K562 (cell line): ENCODE results near the gene SLC16A4. TPM values are rescaled to one million over a fixed set of nuclear protein-coding genes. Genes with fewer than 3 reads are reported as not detected.

ENCODE experiments used
- ARNT ChIP-seq, 2 experiments: fragments of 450-650 bp; IDR thresholded peaks; 2 replicates each; pipeline ENCODE4 v1.6.1; 2016; ENCODE audit warnings: mild to moderate bottlenecking in 1 of 2
- ASH1L ChIP-seq: fragments of 450-650 bp; IDR thresholded peaks from 2 replicates; pipeline ENCODE4 v1.6.1; 2018; ENCODE audit warnings: borderline replicate concordance, mild to moderate bottlenecking, low read depth; ENCODE audit not compliant: partially characterized antibody
- ETV5 ChIP-seq: sonication (generic); formaldehyde crosslinking; IDR thresholded peaks from 2 replicates; pipeline ENCODE4 v1.4.0; 2020; ENCODE audit warnings: low read depth, mild to moderate bottlenecking, missing genetic modification reagents
- LEF1 ChIP-seq: fragments of 450-650 bp; IDR thresholded peaks from 2 replicates; pipeline ENCODE4 v1.6.1; 2016; ENCODE audit warnings: mild to moderate bottlenecking
- POLR2B ChIP-seq: fragments of 450-650 bp; IDR thresholded peaks from 2 replicates; pipeline ENCODE4 v1.6.1; 2018; ENCODE audit warnings: low read depth; ENCODE audit not compliant: partially characterized antibody
- TCF3 ChIP-seq: sonication (generic); formaldehyde crosslinking; IDR thresholded peaks from 2 replicates; pipeline ENCODE4 v1.4.0; 2020; ENCODE audit warnings: mild to moderate bottlenecking, missing genetic modification reagents
- ZBTB1 ChIP-seq: sonication (generic); formaldehyde crosslinking; IDR thresholded peaks from 2 replicates; pipeline ENCODE4 v1.8.1; 2023; ENCODE audit warnings: missing genetic modification reagents, low read depth, mild to moderate bottlenecking, borderline replicate concordance
- polyA plus RNA-seq, 8 experiments: library from polyadenylated mRNA; depleted of rRNA in 4 of 8; stranded (reverse) in 5 of 8; unstranded in 3 of 8; fragments of >200 nt; fragmentation: Nextera tagmentation in 2 of 8; fragmentation: Illumina TruSeq in 1 of 8; extraction: Ambion mirVana in 2 of 8; extraction: Trizol in 1 of 8; gene quantifications; 2 replicates each; pipeline versions ENCODE4 v1.2.1 to v1.2.3, GENCODE V29; 2011 to 2014; ENCODE audit warnings: inconsistent platforms in 1 of 8, missing spikeins in 1 of 8
- total RNA-seq, 7 experiments: library from RNA; depleted of rRNA in 6 of 7; stranded (reverse); fragments of >200 nt in 6 of 7; fragmentation: Illumina TruSeq in 2 of 7; extraction: Trizol in 2 of 7; gene quantifications; 2 replicates each; pipeline versions ENCODE4 v1.2.1 to v1.2.3, GENCODE V29; 2011 to 2021; ENCODE audit warnings: low replicate concordance in 1 of 7
- TF ChIP-seq, protein P1 (sequence below): sonication (generic); formaldehyde crosslinking; IDR thresholded peaks from 2 replicates; pipeline ENCODE4 v1.8.0; 2022; ENCODE audit warnings: mild to moderate bottlenecking, missing genetic modification reagents

SLC16A4 gene
- total and polyA plus RNA-seq, 9 of the 15 experiments (the other 6 are each of a cell fraction or from before 2014, with no cell fraction given): 0.04 to 0.31 (median 0.18) TPM; not detected in 1

DNA sequence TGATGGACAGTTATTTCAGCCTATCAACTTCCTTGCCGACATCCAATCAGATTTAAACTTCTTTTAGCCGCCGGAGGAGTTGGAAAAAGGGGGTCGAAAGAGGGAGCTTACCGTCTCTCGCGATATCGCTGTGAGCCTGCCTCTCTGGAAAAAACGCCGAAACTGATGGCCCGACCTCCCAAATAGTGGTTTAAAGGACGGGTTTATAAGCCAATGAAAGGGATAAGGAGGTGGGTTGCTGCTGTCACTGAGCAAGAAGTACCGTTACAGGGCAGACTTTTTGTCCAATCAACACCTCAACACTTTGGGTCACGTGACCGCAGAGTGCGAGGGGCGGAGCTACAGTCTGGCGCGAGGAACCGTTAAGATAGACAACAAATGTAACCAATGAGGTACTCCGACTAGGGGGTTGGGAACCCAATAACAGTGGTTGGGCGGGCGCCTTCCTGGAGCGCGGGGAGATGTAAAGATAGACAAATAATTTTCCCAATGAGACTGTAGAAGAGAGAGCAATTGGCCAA lies 51.9 kb downstream of the SLC16A4 start, which contains the start of gene RBM15 (continued):
- TF ChIP-seq, protein P1, sequence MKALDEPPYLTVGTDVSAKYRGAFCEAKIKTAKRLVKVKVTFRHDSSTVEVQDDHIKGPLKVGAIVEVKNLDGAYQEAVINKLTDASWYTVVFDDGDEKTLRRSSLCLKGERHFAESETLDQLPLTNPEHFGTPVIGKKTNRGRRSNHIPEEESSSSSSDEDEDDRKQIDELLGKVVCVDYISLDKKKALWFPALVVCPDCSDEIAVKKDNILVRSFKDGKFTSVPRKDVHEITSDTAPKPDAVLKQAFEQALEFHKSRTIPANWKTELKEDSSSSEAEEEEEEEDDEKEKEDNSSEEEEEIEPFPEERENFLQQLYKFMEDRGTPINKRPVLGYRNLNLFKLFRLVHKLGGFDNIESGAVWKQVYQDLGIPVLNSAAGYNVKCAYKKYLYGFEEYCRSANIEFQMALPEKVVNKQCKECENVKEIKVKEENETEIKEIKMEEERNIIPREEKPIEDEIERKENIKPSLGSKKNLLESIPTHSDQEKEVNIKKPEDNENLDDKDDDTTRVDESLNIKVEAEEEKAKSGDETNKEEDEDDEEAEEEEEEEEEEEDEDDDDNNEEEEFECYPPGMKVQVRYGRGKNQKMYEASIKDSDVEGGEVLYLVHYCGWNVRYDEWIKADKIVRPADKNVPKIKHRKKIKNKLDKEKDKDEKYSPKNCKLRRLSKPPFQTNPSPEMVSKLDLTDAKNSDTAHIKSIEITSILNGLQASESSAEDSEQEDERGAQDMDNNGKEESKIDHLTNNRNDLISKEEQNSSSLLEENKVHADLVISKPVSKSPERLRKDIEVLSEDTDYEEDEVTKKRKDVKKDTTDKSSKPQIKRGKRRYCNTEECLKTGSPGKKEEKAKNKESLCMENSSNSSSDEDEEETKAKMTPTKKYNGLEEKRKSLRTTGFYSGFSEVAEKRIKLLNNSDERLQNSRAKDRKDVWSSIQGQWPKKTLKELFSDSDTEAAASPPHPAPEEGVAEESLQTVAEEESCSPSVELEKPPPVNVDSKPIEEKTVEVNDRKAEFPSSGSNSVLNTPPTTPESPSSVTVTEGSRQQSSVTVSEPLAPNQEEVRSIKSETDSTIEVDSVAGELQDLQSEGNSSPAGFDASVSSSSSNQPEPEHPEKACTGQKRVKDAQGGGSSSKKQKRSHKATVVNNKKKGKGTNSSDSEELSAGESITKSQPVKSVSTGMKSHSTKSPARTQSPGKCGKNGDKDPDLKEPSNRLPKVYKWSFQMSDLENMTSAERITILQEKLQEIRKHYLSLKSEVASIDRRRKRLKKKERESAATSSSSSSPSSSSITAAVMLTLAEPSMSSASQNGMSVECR (CRISPR knock-in tag): 0 out of 2 replicates have a peak, but pooled peaks have one; percentile 52
- TF ChIP-seq ARNT (IDR thresholded peaks at IDR 0.05) (peak in 1 of 2 experiments; percentile 86; a peak in 2 of 4 replicates), TCF3 (CRISPR knock-in tag) (no peak), ETV5 (no peak; the same call in 1 of the 2 replicates), POLR2B (no peak), ASH1L (peak; percentile 94), LEF1 (peak; percentile 45; the same call in 1 of the 2 replicates), ZBTB1 (CRISPR knock-in tag) (no peak)
- TF ChIP-seq, all 486 proteins: peak for 72
